ENCODE data around the gene SERGEF. TPM values are rescaled to one million over a fixed set of nuclear protein-coding genes. Genes with fewer than 3 reads are reported as not detected.

SERGEF gene
- total and polyA plus RNA-seq, 2 of the 13 experiments (the other 11 are each of a cell fraction or from before 2014, with no cell fraction given): 54.5 to 114 TPM

DNA sequence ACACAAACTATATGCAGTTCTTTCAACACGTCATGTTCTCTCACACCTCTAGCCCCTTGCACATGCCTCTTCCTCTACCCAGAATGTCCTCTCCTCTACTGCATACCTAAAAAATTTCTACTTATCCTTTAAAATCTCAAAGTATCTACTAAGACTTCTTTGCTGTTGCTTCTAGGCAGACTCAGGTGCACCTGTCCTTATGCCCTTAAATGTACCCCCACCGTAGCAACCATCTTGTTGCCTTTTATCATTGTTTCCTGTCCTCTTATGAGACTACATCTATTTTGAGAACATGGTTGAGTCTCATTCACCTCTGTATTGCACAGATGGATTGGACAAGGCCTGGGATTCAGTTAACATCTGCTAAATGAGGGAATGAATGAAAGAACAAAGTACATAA is 134.1 kb downstream of the SERGEF start:
- CTCF ChIA-PET (ENCODE audit: low intra/inter-chr PET ratio, low total read pairs): no interaction called here
- 98% methylated on average over 2 of the region's 2 CpGs for WGBS (ENCODE audit: low lambda C conversion rate)

More for the DNA sequence above, 134.1 kb downstream of the SERGEF start:
- intact Hi-C loops (cut with micrococcal nuclease; ENCODE audit: unreplicated experiment) (no loop called here), in situ Hi-C loops (cut with HindIII; ENCODE audit: extremely low pct_ligation_motif_present, low pct_unique_long_range_greater_than_20kb) (no loop called here)
- no peaks in the 10 kb centered on the region for H3K9me3 ChIP-seq (ENCODE audit: low read length)
- ATAC-seq (no peak), FAIRE-seq (no peak), DNase-seq (ENCODE audit: low spot score) (no peak)
- no TSS peak for BruUV-seq (replicated peaks)
- H3K9ac ChIP-seq (ENCODE audit: insufficient read depth, low read depth, low read length): no peak overlapping the region
- H2AFZ ChIP-seq (ENCODE audit: low read length): no peak overlapping the region
- no peaks in the 10 kb centered on the region for H3K79me2 ChIP-seq (ENCODE audit: insufficient read depth, low read length)
- H3K27me3 ChIP-seq (ENCODE audit: control insufficient read depth in 1 of 2, insufficient read depth in 2 of 2, low read length in 2 of 2): no peaks in the 10 kb centered on the region
- H3K4me2 ChIP-seq (ENCODE audit: low read depth, low read length): no peak overlapping the region
- POLR2A ChIA-PET: no interaction called here
- no peaks in the 10 kb centered on the region for H4K20me1 ChIP-seq (ENCODE audit: insufficient read depth, low read length)
- H3K4me3 ChIP-seq (replicated peaks in 1 of 3; ENCODE audit: insufficient read depth in 1 of 3, low read depth in 2 of 3, low read length in 3 of 3): no peak overlapping the region
- H3K4me1 ChIP-seq (ENCODE audit: insufficient read depth, low read length): no peaks in the 10 kb centered on the region
- peaks cover 7 to 47% of the 10 kb centered on the region in 2 experiments for H3K36me3 ChIP-seq (replicated peaks in 1 of 2; ENCODE audit: control insufficient read depth in 1 of 2, insufficient read depth in 2 of 2, low read length in 2 of 2)
- H3K27ac ChIP-seq (ENCODE audit: extremely low read length, insufficient read depth, low read length): no peak overlapping the region
- TF ChIP-seq ZNF280D (CRISPR knock-in tag; IDR thresholded peaks at IDR 0.05) (no peak), ZSCAN31 (CRISPR knock-in tag; IDR thresholded peaks at IDR 0.05; ENCODE audit: low read depth) (no peak), STAT5B (CRISPR knock-in tag; IDR thresholded peaks at IDR 0.05) (no peak), ZNF747 (CRISPR knock-in tag; IDR thresholded peaks at IDR 0.05; ENCODE audit: borderline replicate concordance) (no peak), ATF1 (CRISPR knock-in tag; IDR thresholded peaks at IDR 0.05) (no peak), ZNF776 (CRISPR knock-in tag; IDR thresholded peaks at IDR 0.05) (no peak), ZNF605 (CRISPR knock-in tag; IDR thresholded peaks at IDR 0.05) (no peak), ZNF234 (CRISPR knock-in tag; conservative IDR thresholded peaks at IDR 0.05) (no peak), ZNF143 (CRISPR knock-in tag; IDR thresholded peaks at IDR 0.05) (no peak), ZKSCAN1 (IDR thresholded peaks at IDR 0.05; ENCODE audit: low read length) (no peak)
- TF ChIP-seq, protein P1, sequence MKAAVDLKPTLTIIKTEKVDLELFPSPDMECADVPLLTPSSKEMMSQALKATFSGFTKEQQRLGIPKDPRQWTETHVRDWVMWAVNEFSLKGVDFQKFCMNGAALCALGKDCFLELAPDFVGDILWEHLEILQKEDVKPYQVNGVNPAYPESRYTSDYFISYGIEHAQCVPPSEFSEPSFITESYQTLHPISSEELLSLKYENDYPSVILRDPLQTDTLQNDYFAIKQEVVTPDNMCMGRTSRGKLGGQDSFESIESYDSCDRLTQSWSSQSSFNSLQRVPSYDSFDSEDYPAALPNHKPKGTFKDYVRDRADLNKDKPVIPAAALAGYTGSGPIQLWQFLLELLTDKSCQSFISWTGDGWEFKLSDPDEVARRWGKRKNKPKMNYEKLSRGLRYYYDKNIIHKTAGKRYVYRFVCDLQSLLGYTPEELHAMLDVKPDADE (CRISPR knock-in tag; IDR thresholded peaks at IDR 0.05): no peak
